Activated CD8-positive, alpha-beta T cell treated with anti-CD3 and anti-CD28 coated beads for 36 hours (primary cell): ENCODE measurements around the gene ENO4. TPM values are rescaled to one million over a fixed set of nuclear protein-coding genes. Genes with fewer than 3 reads are reported as not detected.

Experiments used
- ATAC-seq: fragments of 200-7000 bp; cut with Tn5 transposase; one replicate; pipeline ENCODE4 v1.10.0; 2021; ENCODE audit warnings: mild to moderate bottlenecking, moderate library complexity
- CTCF ChIA-PET: fragments of 350-600 bp; sonication (Branson Sonifier 250); formaldehyde crosslinking; loops from one replicate; lab custom pipeline; 2021; ENCODE audit warnings: antibody characterized with exemption; lab: Charles Lee
- POLR2A ChIA-PET: fragments of 350-600 bp; sonication (Branson Sonifier 250); formaldehyde crosslinking; loops from one replicate; lab custom pipeline; 2021; ENCODE audit warnings: antibody characterized with exemption; lab: Charles Lee
- DNase-seq: peaks from one replicate; pipeline ENCODE4 v3.0.0-alpha.2; 2020
- H3K27ac Mint-ChIP-seq: one replicate; pipeline ENCODE4 v1.8.0; 2021; ENCODE audit warnings: mild to moderate bottlenecking, mixed read lengths
- H3K27me3 Mint-ChIP-seq: one replicate; pipeline ENCODE4 v1.8.0; 2021; ENCODE audit warnings: mixed read lengths
- H3K36me3 Mint-ChIP-seq: one replicate; pipeline ENCODE4 v1.8.0; 2021; ENCODE audit warnings: low read depth, mixed read lengths
- H3K4me1 Mint-ChIP-seq: one replicate; pipeline ENCODE4 v1.8.0; 2021; ENCODE audit warnings: low read depth, mixed read lengths
- H3K4me3 Mint-ChIP-seq: one replicate; pipeline ENCODE4 v1.8.0; 2021; ENCODE audit warnings: mild to moderate bottlenecking, moderate library complexity, mixed read lengths
- H3K9me3 Mint-ChIP-seq: one replicate; pipeline ENCODE4 v1.8.0; 2021; ENCODE audit warnings: mixed read lengths
- intact Hi-C: fragments of 100-400 bp; cut with micrococcal nuclease; formaldehyde crosslinking; loops from one replicate; pipeline ENCODE4 v1.10.0; 2022
- total RNA-seq, 2 experiments: library from RNA; stranded (reverse); gene quantifications; one replicate each; pipeline ENCODE4 v1.2.3, GENCODE V29; 2021
- TF ChIP-seq, protein P1 (sequence below): fragments of 200-600 bp; IDR thresholded peaks from one replicate; pipeline ENCODE4 v1.8.0; 2022; ENCODE audit warnings: antibody characterized with exemption, mild to moderate bottlenecking

Gene ENO4
- total RNA-seq, 2 experiments from 2014 or later: not detected

DNA sequence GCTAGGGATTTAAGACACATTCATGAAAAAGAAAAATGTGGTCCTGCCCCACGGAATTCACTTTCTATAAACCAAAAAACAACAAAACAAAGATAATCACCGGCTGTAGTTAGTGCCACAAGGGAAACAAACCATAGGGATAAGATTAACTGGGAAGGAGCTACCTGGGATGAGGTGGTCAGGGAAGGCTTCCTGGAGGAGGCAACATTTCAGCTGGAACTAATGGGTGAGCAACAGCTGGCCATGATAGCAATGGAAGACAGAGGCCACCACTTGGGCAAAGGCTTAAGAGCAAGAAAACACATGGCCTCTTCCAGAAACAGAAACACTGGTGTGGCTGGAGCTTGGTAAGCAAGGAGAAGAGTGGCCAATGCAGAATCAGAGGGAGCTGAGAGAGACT lies 38.4 kb upstream of the ENO4 start:
- intact Hi-C loops: no loop called here
- DNase-seq: no peak
- CTCF ChIA-PET: interaction anchor here (0.7 to 1.2 kb wide), 2 partner anchors 14 to 364 kb away, joined by 3 read pairs; no protein-coding TSS in a partner anchor
- Mint-ChIP-seq H3K27me3 (peaks cover 7% of the 10 kb centered on the region), H3K27ac (no peak overlapping the region), H3K4me1 (no peaks in the 10 kb centered on the region), H3K4me3 (no peak overlapping the region), H3K9me3 (no peaks in the 10 kb centered on the region), H3K36me3 (no peaks in the 10 kb centered on the region)
- POLR2A ChIA-PET: no interaction called here
- TF ChIP-seq, protein P1, sequence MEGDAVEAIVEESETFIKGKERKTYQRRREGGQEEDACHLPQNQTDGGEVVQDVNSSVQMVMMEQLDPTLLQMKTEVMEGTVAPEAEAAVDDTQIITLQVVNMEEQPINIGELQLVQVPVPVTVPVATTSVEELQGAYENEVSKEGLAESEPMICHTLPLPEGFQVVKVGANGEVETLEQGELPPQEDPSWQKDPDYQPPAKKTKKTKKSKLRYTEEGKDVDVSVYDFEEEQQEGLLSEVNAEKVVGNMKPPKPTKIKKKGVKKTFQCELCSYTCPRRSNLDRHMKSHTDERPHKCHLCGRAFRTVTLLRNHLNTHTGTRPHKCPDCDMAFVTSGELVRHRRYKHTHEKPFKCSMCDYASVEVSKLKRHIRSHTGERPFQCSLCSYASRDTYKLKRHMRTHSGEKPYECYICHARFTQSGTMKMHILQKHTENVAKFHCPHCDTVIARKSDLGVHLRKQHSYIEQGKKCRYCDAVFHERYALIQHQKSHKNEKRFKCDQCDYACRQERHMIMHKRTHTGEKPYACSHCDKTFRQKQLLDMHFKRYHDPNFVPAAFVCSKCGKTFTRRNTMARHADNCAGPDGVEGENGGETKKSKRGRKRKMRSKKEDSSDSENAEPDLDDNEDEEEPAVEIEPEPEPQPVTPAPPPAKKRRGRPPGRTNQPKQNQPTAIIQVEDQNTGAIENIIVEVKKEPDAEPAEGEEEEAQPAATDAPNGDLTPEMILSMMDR: no peak
- no peak for ATAC-seq

DNA sequence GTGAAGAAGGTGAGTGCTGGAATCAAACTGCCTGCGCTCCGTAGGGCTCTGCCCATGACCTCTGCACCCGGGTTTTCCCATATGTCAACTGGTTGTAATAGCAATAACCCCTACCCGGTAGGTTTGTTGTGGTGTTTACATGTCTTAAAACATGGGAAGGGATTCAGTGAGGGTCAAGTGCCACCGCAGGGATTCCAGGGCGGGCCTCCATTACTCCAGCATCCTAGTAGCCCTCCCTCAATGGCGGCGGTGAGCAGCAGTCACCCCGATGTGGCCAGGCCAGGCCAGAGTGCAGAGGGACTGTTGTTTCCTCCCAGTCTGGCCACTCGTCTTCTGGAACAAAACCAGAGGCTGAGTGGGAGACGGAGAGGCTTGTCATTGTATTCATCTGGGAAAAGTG lies 37.6 kb upstream of the ENO4 start:
- intact Hi-C loops: no loop called here
- H3K27ac Mint-ChIP-seq: no peak overlapping the region
- H3K4me1 Mint-ChIP-seq: no peaks in the 10 kb centered on the region
- ATAC-seq (no peak), DNase-seq (no peak)
- no peaks in the 10 kb centered on the region for H3K36me3 Mint-ChIP-seq
- POLR2A ChIA-PET: no interaction called here
- TF ChIP-seq, protein P1: no peak
- peaks cover 7% of the 10 kb centered on the region for H3K27me3 Mint-ChIP-seq
- CTCF ChIA-PET: interaction anchor here (0.7 kb wide), 2 partner anchors 23 to 363 kb away, joined by 3 read pairs; no protein-coding TSS in a partner anchor
- H3K9me3 Mint-ChIP-seq: no peaks in the 10 kb centered on the region
- no peak overlapping the region for H3K4me3 Mint-ChIP-seq

DNA sequence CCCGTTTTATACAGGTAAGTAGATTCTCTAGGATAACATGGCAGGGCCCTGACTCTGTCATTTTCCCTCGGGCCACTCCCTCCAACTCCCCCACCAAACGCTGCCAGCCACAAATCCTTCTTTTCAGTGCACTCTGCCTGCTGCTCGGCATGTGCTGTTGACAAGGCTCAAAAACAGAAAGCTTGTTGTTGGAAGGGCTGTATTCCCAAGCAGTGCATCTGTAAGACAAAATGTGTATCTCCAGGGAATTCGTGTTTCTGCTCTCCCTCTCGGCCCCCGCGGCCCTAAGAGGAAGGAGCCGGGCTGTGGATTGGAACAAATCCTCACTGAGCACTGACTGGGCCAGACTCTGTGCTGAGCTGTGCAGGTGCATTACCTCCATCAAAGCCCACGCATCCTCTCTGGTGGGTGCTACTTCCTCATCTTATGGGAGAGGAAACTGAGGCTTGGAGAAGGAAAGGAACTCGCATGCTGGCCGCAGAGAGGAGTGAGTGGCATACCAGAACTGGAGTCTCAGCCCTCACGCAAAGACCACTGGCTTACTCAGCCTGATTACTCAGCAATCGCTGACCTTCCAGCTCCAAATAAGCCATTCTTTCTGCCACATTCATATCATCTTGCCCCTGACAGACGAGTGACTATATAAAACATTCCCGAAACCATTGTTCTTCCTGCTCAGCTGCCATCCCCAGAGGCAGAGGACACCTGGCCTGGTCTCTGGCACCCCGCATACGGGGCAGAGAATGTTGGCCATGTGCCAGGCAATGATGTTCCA lies 33.5 kb upstream of the ENO4 start:
- TF ChIP-seq, protein P1: no peak
- Mint-ChIP-seq H3K4me3 (no peak overlapping the region), H3K36me3 (no peaks in the 10 kb centered on the region), H3K27me3 (peaks cover 16% of the 10 kb centered on the region), H3K9me3 (no peaks in the 10 kb centered on the region), H3K27ac (no peak overlapping the region), H3K4me1 (no peaks in the 10 kb centered on the region)
- intact Hi-C loops: no loop called here
- ChIA-PET POLR2A (no interaction called here), CTCF (interaction anchor here (1.1 to 1.4 kb wide), 2 partner anchors 19 to 27 kb away, joined by 3 to 5 read pairs; no protein-coding TSS in a partner anchor)
- no peak for DNase-seq
- ATAC-seq: no peak

DNA sequence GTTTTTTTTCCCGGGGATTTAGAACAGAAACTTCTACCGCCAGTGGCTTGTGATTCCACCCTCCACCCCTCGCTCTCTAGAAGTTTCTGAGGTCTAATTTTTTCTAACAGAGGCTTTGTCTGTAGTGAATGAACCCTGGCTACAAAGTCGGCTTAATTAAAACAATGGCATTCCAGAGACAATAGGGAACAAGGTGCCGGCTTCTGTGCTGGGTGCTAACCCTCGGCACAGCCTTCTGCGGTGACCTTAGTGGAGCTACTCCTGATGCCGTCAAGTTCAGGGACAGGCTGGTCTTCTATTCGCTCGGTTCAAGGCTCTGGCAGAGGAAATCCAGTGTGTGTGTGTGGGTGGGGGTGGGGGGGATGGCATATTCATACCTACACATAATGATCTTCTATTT lies 32.1 kb upstream of the ENO4 start:
- TF ChIP-seq, protein P1: no peak
- H3K9me3 Mint-ChIP-seq: no peaks in the 10 kb centered on the region
- peaks cover 17% of the 10 kb centered on the region for H3K27me3 Mint-ChIP-seq
- intact Hi-C loops: no loop called here
- H3K4me3 Mint-ChIP-seq: no peak overlapping the region
- ChIA-PET POLR2A (no interaction called here), CTCF (interaction anchor here (1.1 to 1.4 kb wide), 2 partner anchors 20 to 29 kb away, joined by 3 to 5 read pairs; no protein-coding TSS in a partner anchor)
- no peaks in the 10 kb centered on the region for H3K36me3 Mint-ChIP-seq
- H3K4me1 Mint-ChIP-seq: no peaks in the 10 kb centered on the region
- H3K27ac Mint-ChIP-seq: no peak overlapping the region
- no peak for DNase-seq
- ATAC-seq: no peak

DNA sequence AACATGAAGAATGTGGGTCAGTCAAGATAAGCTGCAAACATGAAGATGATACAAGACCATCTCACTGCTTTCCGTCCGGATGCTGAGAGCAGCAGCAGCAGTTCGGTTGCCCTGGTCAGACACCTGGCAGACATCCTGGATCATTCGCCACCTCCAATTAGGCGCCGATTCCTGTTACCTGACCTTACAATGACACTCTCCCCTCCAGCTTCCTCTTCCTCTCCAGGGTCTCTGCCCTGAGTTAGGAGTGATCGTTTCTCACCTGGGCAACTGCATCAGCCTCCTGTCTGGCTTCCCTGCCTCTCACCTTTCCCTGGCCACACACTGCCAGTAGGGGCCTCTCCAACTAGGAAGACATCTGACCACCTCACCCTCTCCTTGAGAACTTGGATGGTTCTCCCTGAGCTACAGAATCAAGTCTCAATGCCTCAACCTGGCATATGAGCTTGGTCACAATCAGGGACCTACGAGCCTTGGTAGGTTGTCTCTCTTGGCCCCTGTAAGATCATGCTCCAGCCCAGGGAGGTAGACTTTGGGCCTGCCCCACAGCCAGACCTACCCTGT lies 31.4 kb upstream of the ENO4 start:
- Mint-ChIP-seq H3K9me3 (no peaks in the 10 kb centered on the region), H3K27me3 (peaks cover 17% of the 10 kb centered on the region), H3K4me1 (no peaks in the 10 kb centered on the region), H3K36me3 (no peaks in the 10 kb centered on the region), H3K27ac (no peak overlapping the region), H3K4me3 (no peak overlapping the region)
- no peak for DNase-seq
- POLR2A ChIA-PET: no interaction called here
- TF ChIP-seq, protein P1: no peak
- no peak for ATAC-seq
- CTCF ChIA-PET: no interaction called here
- intact Hi-C loops: no loop called here
